HepG2 (cell line): ENCODE data around the gene DHX57.

Experiments used
- ATF1 ChIP-seq: IDR thresholded peaks from 2 replicates; pipeline ENCODE4 v1.6.1; 2016; ENCODE audit warnings: mild to moderate bottlenecking, control low read depth
- CREB1 ChIP-seq, 2 experiments: fragments of 450-650 bp in 1 of 2; IDR thresholded peaks; 2 replicates each; pipeline ENCODE4 v1.6.1; 2016 to 2017; ENCODE audit warnings: control low read depth in 1 of 2, mild to moderate bottlenecking in 1 of 2, missing compliant biosample characterization in 1 of 2, missing genetic modification characterization in 1 of 2

DNA sequence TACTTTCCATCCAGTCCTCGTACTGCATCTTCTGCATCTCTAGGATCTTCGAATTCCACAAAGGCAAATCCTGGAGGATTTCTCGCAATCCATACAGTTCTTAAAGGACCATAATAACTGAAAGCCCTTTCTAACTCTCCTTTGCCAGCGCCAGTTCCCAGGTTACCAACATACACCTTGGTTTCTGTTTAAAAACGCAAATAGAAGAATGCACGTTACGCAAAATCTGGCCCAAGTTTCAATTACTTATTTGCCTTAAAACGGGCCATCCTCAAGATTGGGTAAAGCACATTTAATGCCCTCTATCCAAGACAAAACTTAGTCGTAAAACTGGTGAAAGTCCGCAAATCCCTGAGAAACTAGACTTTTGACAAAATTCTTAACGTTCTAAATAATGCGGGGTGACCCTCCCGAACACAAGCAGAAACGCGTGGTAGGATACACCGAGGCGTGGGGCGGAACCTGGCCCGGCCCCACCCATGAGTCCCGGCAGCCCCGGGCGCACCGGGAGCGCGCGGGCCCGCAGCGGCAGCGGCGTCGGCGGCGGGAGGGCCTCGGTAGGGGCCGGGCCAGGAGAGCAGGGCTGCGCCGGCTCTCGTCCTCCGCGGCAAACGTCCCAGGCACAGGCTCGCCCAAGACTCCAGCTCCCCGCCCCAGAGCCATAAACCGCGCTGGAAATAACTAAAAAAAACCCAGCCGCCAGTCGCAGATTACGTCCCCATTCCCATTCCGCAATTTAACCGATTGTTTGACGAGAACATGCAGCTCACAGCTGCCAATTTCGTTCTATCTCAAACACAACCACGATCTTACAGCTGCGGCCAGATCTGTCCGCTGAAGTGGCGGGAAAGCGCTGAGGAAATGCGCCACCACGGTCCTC, 125.5 kb downstream of the DHX57 start:
- no peak for TF ChIP-seq CREB1 (IDR thresholded peaks at IDR 0.05)
- TF ChIP-seq CREB1 (CRISPR knock-in tag; IDR thresholded peaks at IDR 0.05): no peak
- no peak for TF ChIP-seq ATF1 (CRISPR knock-in tag)
